NCI-H146 treated with DMSO at 0.1 percent for 48 hours (cell line): ENCODE results near the gene TMEM62.
"Not testable (repeated sequence)": the region's sequence is repeated elsewhere in the genome, so short reads cannot be mapped to it uniquely, and the experiment has no call there.

Experiments used
- DNase-seq: peaks from one replicate; lab custom pipeline; 2025; ENCODE audit not compliant: unreplicated experiment; lab: John Stamatoyannopoulos, UW

TMEM62 gene

GRCh38 chr15:43118829-43119228 is 14.6 kb upstream of the TMEM62 start:
- DNase-seq, result no peak

- DNase-seq, result no peak
Observed at GRCh38 chr15:43121863-43122262, 11.5 kb upstream of the TMEM62 start.

GRCh38 chr15:43125100-43125661 is 8.2 kb upstream of the TMEM62 start:
- no peak for DNase-seq

- DNase-seq, result no peak
Observed at GRCh38 chr15:43126356-43126755, 7.0 kb upstream of the TMEM62 start.

- DNase-seq, result peak; percentile 41
Observed at GRCh38 chr15:43127752-43128151, 5.6 kb upstream of the TMEM62 start.

- not testable (repeated sequence) for DNase-seq
Observed at GRCh38 chr15:43128174-43128979, 5.0 kb upstream of the TMEM62 start.

GRCh38 chr15:43128980-43129335 is 4.4 kb upstream of the TMEM62 start:
- no peak for DNase-seq

- peak; percentile 37 for DNase-seq
Observed at GRCh38 chr15:43132830-43133429, 456 bp upstream of the TMEM62 start.

GRCh38 chr15:43134157-43134635 is 810 bp downstream of the TMEM62 start:
- peak; percentile 42 for DNase-seq

GRCh38 chr15:43135351-43135750 is 2.0 kb downstream of the TMEM62 start:
- DNase-seq, result peak; percentile 56

GRCh38 chr15:43143203-43143941 is 10.0 kb downstream of the TMEM62 start:
- DNase-seq, result no peak

- DNase-seq, result no peak
Observed at GRCh38 chr15:43144512-43144911, 11.1 kb downstream of the TMEM62 start.

- no peak for DNase-seq
Observed at GRCh38 chr15:43146184-43146583, 12.8 kb downstream of the TMEM62 start.

GRCh38 chr15:43150191-43150929 is 17.0 kb downstream of the TMEM62 start:
- DNase-seq, result no peak

GRCh38 chr15:43151688-43152087 is 18.3 kb downstream of the TMEM62 start:
- no peak for DNase-seq

GRCh38 chr15:43153269-43153668 is 19.9 kb downstream of the TMEM62 start:
- DNase-seq, result no peak

- DNase-seq, result no peak
Observed at GRCh38 chr15:43165801-43166325, 32.5 kb downstream of the TMEM62 start.

- not testable (repeated sequence) for DNase-seq
Observed at GRCh38 chr15:43167261-43167660, 33.9 kb downstream of the TMEM62 start.

- no peak for DNase-seq
Observed at GRCh38 chr15:43168192-43169107, 35.1 kb downstream of the TMEM62 start.

GRCh38 chr15:43169888-43170287 is 36.5 kb downstream of the TMEM62 start:
- no peak for DNase-seq
